ENCODE data around the gene ANP32B.
"Not testable (repeated sequence)": the region's sequence is repeated elsewhere in the genome, so short reads cannot be mapped to it uniquely, and the experiment has no call there.

The ANP32B gene

GRCh38 chr9:97993000-97993399 is 9.9 kb downstream of the ANP32B start:
- DNase-seq (ENCODE audit: low read depth): no peak

- no peak for DNase-seq (ENCODE audit: low read depth)
Observed at GRCh38 chr9:97994703-97995102, 11.6 kb downstream of the ANP32B start.

- not testable (repeated sequence) for DNase-seq (ENCODE audit: low read depth)
Observed at GRCh38 chr9:97996676-97997075, 13.5 kb downstream of the ANP32B start.

GRCh38 chr9:97997330-97998276 is 14.5 kb downstream of the ANP32B start:
- DNase-seq (ENCODE audit: low read depth): peak; percentile 80

GRCh38 chr9:98002808-98003207 is 19.7 kb downstream of the ANP32B start:
- DNase-seq (ENCODE audit: low read depth): peak; percentile 42

GRCh38 chr9:98006127-98006796 is 23.1 kb downstream of the ANP32B start:
- peak; percentile 68 for DNase-seq (ENCODE audit: low read depth)

- peak; percentile 6 for DNase-seq (ENCODE audit: low read depth)
Observed at GRCh38 chr9:98007251-98007928, 24.2 kb downstream of the ANP32B start.

- no peak for DNase-seq (ENCODE audit: low read depth)
Observed at GRCh38 chr9:98008764-98009163, 25.6 kb downstream of the ANP32B start.

GRCh38 chr9:98009437-98009836 is 26.3 kb downstream of the ANP32B start:
- DNase-seq (ENCODE audit: low read depth): no peak

GRCh38 chr9:98009936-98010335 is 26.8 kb downstream of the ANP32B start:
- DNase-seq (ENCODE audit: low read depth): peak; percentile 46

GRCh38 chr9:98010445-98010844 is 27.3 kb downstream of the ANP32B start:
- peak; percentile 13 for DNase-seq (ENCODE audit: low read depth)

GRCh38 chr9:98011122-98011521 is 28.0 kb downstream of the ANP32B start:
- DNase-seq (ENCODE audit: low read depth): no peak

- DNase-seq (ENCODE audit: low read depth): no peak
Observed at GRCh38 chr9:98016137-98016680, 33.1 kb downstream of the ANP32B start.

- no peak for DNase-seq (ENCODE audit: low read depth)
Observed at GRCh38 chr9:98017306-98017705, 34.2 kb downstream of the ANP32B start.

- DNase-seq (ENCODE audit: low read depth): no peak
Observed at GRCh38 chr9:98018347-98018746, 35.2 kb downstream of the ANP32B start.

GRCh38 chr9:98019098-98019497 is 36.0 kb downstream of the ANP32B start:
- DNase-seq (ENCODE audit: low read depth): no peak

GRCh38 chr9:98019869-98020268 is 36.7 kb downstream of the ANP32B start:
- not testable (repeated sequence) for DNase-seq (ENCODE audit: low read depth)

- DNase-seq (ENCODE audit: low read depth): no peak
Observed at GRCh38 chr9:98020476-98021145, 37.5 kb downstream of the ANP32B start.

GRCh38 chr9:98021306-98022040 is 38.3 kb downstream of the ANP32B start:
- no peak for DNase-seq (ENCODE audit: low read depth)

- DNase-seq (ENCODE audit: low read depth): no peak
Observed at GRCh38 chr9:98022447-98022846, 39.3 kb downstream of the ANP32B start.

GRCh38 chr9:98024702-98025101 is 41.6 kb downstream of the ANP32B start:
- DNase-seq (ENCODE audit: low read depth): no peak
